Neural progenitor cell (in vitro differentiated cells): ENCODE results near the gene LARGE1. TPM values are rescaled to one million over a fixed set of nuclear protein-coding genes. Genes with fewer than 3 reads are reported as not detected.

Experiments
- DNase-seq: peaks from one replicate; pipeline ENCODE4 v3.0.0-alpha.2; 2016; ENCODE audit warnings: low spot score
- H2AFZ ChIP-seq: fragments of 200-600 bp; sonication (generic); replicated peaks from 2 replicates; pipeline ENCODE4 v1.6.1; 2016; ENCODE audit warnings: antibody characterized with exemption
- H3F3A ChIP-seq: fragments of 200-600 bp; sonication (generic); 2 replicates; pipeline ENCODE4 v1.6.1; 2016; ENCODE audit warnings: antibody characterized with exemption, low read depth
- H3K27ac ChIP-seq: fragments of 200-600 bp; sonication (generic); 2 replicates; pipeline ENCODE4 v1.5.1; 2016; ENCODE audit warnings: mild to moderate bottlenecking
- H3K27me3 ChIP-seq: fragments of 200-600 bp; sonication (generic); 2 replicates; pipeline ENCODE4 v1.6.1; 2016; ENCODE audit warnings: mild to moderate bottlenecking, moderate library complexity
- H3K36me3 ChIP-seq: fragments of 200-600 bp; sonication (generic); 2 replicates; pipeline ENCODE4 v1.5.1; 2016
- H3K4me1 ChIP-seq: fragments of 200-600 bp; sonication (generic); 2 replicates; pipeline ENCODE4 v1.6.1; 2016; ENCODE audit warnings: mixed run types
- H3K4me2 ChIP-seq: fragments of 200-600 bp; sonication (generic); 2 replicates; pipeline ENCODE4 v1.6.1; 2016
- H3K4me3 ChIP-seq: fragments of 200-600 bp; sonication (generic); 2 replicates; pipeline ENCODE4 v1.5.1; 2016
- H3K79me2 ChIP-seq: fragments of 200-600 bp; sonication (generic); 2 replicates; pipeline ENCODE4 v1.6.1; 2016; ENCODE audit warnings: low read depth
- H3K9ac ChIP-seq: fragments of 200-600 bp; sonication (generic); 2 replicates; pipeline ENCODE4 v1.6.1; 2016
- H3K9me3 ChIP-seq: fragments of 200-600 bp; sonication (generic); 2 replicates; pipeline ENCODE4 v1.5.1; 2016; ENCODE audit warnings: low read depth
- H4K20me1 ChIP-seq: fragments of 200-600 bp; sonication (generic); 2 replicates; pipeline ENCODE4 v1.6.1; 2016; ENCODE audit warnings: low read depth
- H3K27ac Mint-ChIP-seq: 3 replicates; pipeline ENCODE4 v1.8.0; 2021; ENCODE audit warnings: mixed read lengths
- H3K27me3 Mint-ChIP-seq: 2 replicates; pipeline ENCODE4 v1.8.0; 2022; ENCODE audit warnings: low read depth, mild to moderate bottlenecking, inconsistent platforms, moderate library complexity, mixed read lengths; ENCODE audit not compliant: insufficient read depth
- H3K36me3 Mint-ChIP-seq: 3 replicates; pipeline ENCODE4 v1.8.0; 2021; ENCODE audit warnings: mixed read lengths
- H3K4me1 Mint-ChIP-seq: 3 replicates; pipeline ENCODE4 v1.8.0; 2021; ENCODE audit warnings: mixed read lengths
- H3K4me3 Mint-ChIP-seq: 3 replicates; pipeline ENCODE4 v1.8.0; 2021; ENCODE audit warnings: mild to moderate bottlenecking, moderate library complexity, mixed read lengths
- H3K9me3 Mint-ChIP-seq: 3 replicates; pipeline ENCODE4 v1.8.0; 2020; ENCODE audit warnings: mixed read lengths
- CTCF ChIP-seq: fragments of 200-600 bp; sonication (generic); IDR thresholded peaks from 2 replicates; pipeline ENCODE4 v1.5.1; 2017; ENCODE audit warnings: antibody characterized with exemption, mild to moderate bottlenecking
- EZH2 ChIP-seq: fragments of 200-600 bp; sonication (generic); IDR thresholded peaks from 2 replicates; pipeline ENCODE4 v1.6.1; 2017; ENCODE audit warnings: antibody characterized with exemption, mild to moderate bottlenecking, moderate library complexity
- EZH2phosphoT487 ChIP-seq: fragments of 200-600 bp; sonication (generic); IDR thresholded peaks from 2 replicates; pipeline ENCODE4 v1.6.1; 2017; ENCODE audit warnings: antibody characterized with exemption
- total RNA-seq: library from RNA; depleted of rRNA; stranded (reverse); fragments of >200 nt; gene quantifications from 2 replicates; pipeline ENCODE4 v1.2.3, GENCODE V29; 2015; ENCODE audit warnings: low replicate concordance

Gene LARGE1
- total RNA-seq, 1 donor from 2014 or later = 24.9 TPM

DNA sequence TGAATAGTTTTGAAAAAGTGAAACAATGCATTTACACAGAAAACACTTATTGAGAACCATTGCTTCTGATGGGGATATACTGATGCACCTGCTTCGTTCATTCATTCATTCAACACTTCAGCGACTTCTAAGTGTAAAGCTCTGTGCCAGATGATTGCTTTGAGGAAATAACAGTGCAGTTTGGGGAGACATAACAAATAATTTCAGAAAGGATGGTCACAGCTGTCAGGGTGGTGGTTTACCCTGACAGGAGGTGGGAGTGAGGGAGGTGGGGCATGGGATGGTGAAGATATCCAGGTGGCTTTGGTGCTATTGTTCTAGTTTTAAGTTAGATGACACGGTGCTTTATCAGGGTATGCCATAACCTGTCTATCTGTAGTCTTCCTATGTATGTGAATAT is 344.1 kb downstream of the LARGE1 start:
- Histone ChIP-seq H3K79me2 (no peaks in the 10 kb centered on the region), H3K4me2 (no peak overlapping the region), H2AFZ (no peak overlapping the region), H3K4me1 (no peaks in the 10 kb centered on the region), H3K36me3 (no peaks in the 10 kb centered on the region), H3K9me3 (no peaks in the 10 kb centered on the region), H4K20me1 (no peaks in the 10 kb centered on the region), H3K4me3 (no peak overlapping the region), H3K27ac (no peak overlapping the region), H3K27me3 (no peaks in the 10 kb centered on the region), H3F3A (no peaks in the 10 kb centered on the region), H3K9ac (no peak overlapping the region)
- Mint-ChIP-seq H3K4me1 (peaks cover 53% of the 10 kb centered on the region), H3K27me3 (peaks cover 2% of the 10 kb centered on the region), H3K27ac (no peak overlapping the region), H3K36me3 (peaks cover 3% of the 10 kb centered on the region), H3K4me3 (no peak overlapping the region), H3K9me3 (no peaks in the 10 kb centered on the region)
- no peak for DNase-seq
- TF ChIP-seq EZH2phosphoT487 (no peak), CTCF (no peak), EZH2 (no peak)

- H3K27me3 ChIP-seq = no peaks in the 10 kb centered on the region
- Mint-ChIP-seq H3K27me3 (peaks cover 2% of the 10 kb centered on the region), H3K36me3 (peaks cover 3% of the 10 kb centered on the region), H3K27ac (no peak overlapping the region), H3K4me3 (no peak overlapping the region), H3K4me1 (peaks cover 56% of the 10 kb centered on the region), H3K9me3 (no peaks in the 10 kb centered on the region)
- H3K4me3 ChIP-seq = no peak overlapping the region
- H3K36me3 ChIP-seq = no peaks in the 10 kb centered on the region
- no peak overlapping the region for H3K4me2 ChIP-seq
- no peak overlapping the region for H3K27ac ChIP-seq
- TF ChIP-seq CTCF (no peak), EZH2 (no peak), EZH2phosphoT487 (no peak)
- DNase-seq = no peak
- H3K9ac ChIP-seq = no peak overlapping the region
- no peaks in the 10 kb centered on the region for H3K79me2 ChIP-seq
- no peaks in the 10 kb centered on the region for H4K20me1 ChIP-seq
- no peak overlapping the region for H2AFZ ChIP-seq
- no peaks in the 10 kb centered on the region for H3F3A ChIP-seq
- H3K4me1 ChIP-seq = no peaks in the 10 kb centered on the region
- no peaks in the 10 kb centered on the region for H3K9me3 ChIP-seq
These were observed 344.5 kb downstream of the LARGE1 start for GRCh38 chr22:33575771-33576170.

DNA sequence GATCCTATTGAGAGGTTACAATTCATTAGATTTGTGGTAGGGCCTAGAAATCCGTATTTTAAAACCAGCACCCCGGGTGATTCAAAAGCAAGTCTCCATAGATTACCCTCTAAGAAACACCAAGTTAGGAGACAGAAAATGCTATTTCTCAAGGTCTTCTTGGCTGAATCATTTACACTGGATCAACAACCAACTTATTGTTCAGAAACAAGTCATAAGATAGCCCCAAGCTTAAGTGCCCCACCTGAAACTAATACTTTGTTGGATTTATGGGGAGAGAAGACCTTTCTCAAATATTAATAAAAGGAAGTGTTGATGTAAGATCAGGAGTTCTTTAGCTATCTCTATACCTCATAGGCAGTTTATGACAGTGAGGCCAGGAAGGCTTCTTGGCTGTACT is 345.2 kb downstream of the LARGE1 start:
- TF ChIP-seq CTCF (no peak), EZH2 (no peak), EZH2phosphoT487 (no peak)
- Histone ChIP-seq H3K4me2 (no peak overlapping the region), H4K20me1 (peaks cover 2% of the 10 kb centered on the region), H3K9ac (no peak overlapping the region), H3K27ac (no peak overlapping the region), H3K36me3 (no peaks in the 10 kb centered on the region), H3K9me3 (no peaks in the 10 kb centered on the region), H3K79me2 (no peaks in the 10 kb centered on the region), H2AFZ (no peak overlapping the region), H3K4me3 (no peak overlapping the region), H3K27me3 (no peaks in the 10 kb centered on the region), H3K4me1 (peaks cover under 1% of the 10 kb centered on the region), H3F3A (no peaks in the 10 kb centered on the region)
- DNase-seq = no peak
- H3K4me3 Mint-ChIP-seq = no peak overlapping the region
- no peaks in the 10 kb centered on the region for H3K9me3 Mint-ChIP-seq
- H3K27ac Mint-ChIP-seq = no peak overlapping the region
- H3K4me1 Mint-ChIP-seq = peaks cover 62% of the 10 kb centered on the region
- H3K27me3 Mint-ChIP-seq = peaks cover 2% of the 10 kb centered on the region
- peaks cover 3% of the 10 kb centered on the region for H3K36me3 Mint-ChIP-seq
